ENCODE data around the gene RPP40.

DNA sequence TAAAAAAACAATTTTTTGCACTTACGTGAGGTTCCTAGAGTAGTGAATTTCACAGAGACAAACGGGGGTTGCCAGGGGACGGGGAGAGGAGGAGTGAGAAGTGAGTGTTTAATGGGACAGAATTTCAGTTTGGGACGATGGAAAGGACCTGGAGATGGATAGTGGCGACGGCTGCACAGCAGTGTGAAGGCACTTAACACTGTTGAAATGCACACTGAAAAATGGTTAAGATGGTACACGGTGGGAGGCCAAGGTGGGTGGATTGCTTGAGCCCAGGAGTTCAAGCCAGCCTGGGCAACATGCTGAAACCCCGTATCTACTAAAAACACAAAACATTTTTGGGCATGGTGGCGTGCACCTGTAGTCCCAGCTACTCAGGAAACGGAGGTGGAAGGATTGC lies 31.4 kb downstream of the RPP40 start:
- TF ChIP-seq, protein P1, sequence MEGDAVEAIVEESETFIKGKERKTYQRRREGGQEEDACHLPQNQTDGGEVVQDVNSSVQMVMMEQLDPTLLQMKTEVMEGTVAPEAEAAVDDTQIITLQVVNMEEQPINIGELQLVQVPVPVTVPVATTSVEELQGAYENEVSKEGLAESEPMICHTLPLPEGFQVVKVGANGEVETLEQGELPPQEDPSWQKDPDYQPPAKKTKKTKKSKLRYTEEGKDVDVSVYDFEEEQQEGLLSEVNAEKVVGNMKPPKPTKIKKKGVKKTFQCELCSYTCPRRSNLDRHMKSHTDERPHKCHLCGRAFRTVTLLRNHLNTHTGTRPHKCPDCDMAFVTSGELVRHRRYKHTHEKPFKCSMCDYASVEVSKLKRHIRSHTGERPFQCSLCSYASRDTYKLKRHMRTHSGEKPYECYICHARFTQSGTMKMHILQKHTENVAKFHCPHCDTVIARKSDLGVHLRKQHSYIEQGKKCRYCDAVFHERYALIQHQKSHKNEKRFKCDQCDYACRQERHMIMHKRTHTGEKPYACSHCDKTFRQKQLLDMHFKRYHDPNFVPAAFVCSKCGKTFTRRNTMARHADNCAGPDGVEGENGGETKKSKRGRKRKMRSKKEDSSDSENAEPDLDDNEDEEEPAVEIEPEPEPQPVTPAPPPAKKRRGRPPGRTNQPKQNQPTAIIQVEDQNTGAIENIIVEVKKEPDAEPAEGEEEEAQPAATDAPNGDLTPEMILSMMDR (conservative IDR thresholded peaks at IDR 0.05; ENCODE audit: low read depth, low read length): no peak
- no peak for TF ChIP-seq EZH2 (IDR thresholded peaks at IDR 0.05; ENCODE audit: borderline replicate concordance, low read depth, low read length, poor library complexity, severe bottlenecking)

All from A673 (cell line).